ENCODE data around the gene THAP7. TPM values are rescaled to one million over a fixed set of nuclear protein-coding genes. Genes with fewer than 3 reads are reported as not detected.

THAP7 gene
- total and polyA plus RNA-seq, 3 donors from 2014 or later, result 60.6 to 96.5 (median 75.8) TPM

GRCh38 chr22:21030621-21031544, 29.0 kb upstream of the THAP7 start:
- Histone ChIP-seq H3K4me3 (no peak overlapping the region), H3K27me3 (no peaks in the 10 kb centered on the region), H3K9me3 (no peaks in the 10 kb centered on the region), H3K27ac (no peak overlapping the region), H3K4me1 (peaks cover 27% of the 10 kb centered on the region), H3K36me3 (ENCODE audit: low read depth, missing control alignments) (no peaks in the 10 kb centered on the region)
- DNase-seq, result no peak
- intact Hi-C loops (cut with DNase I; ENCODE audit: low total_unique reads), result no loop called here
- WGBS, 2 donors, result 88 to 91% methylated on average over 37 to 38 of the region's 40 CpGs
- no peak for TF ChIP-seq POLR2A (IDR thresholded peaks at IDR 0.05)
- TF ChIP-seq, protein P1, sequence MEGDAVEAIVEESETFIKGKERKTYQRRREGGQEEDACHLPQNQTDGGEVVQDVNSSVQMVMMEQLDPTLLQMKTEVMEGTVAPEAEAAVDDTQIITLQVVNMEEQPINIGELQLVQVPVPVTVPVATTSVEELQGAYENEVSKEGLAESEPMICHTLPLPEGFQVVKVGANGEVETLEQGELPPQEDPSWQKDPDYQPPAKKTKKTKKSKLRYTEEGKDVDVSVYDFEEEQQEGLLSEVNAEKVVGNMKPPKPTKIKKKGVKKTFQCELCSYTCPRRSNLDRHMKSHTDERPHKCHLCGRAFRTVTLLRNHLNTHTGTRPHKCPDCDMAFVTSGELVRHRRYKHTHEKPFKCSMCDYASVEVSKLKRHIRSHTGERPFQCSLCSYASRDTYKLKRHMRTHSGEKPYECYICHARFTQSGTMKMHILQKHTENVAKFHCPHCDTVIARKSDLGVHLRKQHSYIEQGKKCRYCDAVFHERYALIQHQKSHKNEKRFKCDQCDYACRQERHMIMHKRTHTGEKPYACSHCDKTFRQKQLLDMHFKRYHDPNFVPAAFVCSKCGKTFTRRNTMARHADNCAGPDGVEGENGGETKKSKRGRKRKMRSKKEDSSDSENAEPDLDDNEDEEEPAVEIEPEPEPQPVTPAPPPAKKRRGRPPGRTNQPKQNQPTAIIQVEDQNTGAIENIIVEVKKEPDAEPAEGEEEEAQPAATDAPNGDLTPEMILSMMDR (IDR thresholded peaks at IDR 0.05), result no peak

DNA sequence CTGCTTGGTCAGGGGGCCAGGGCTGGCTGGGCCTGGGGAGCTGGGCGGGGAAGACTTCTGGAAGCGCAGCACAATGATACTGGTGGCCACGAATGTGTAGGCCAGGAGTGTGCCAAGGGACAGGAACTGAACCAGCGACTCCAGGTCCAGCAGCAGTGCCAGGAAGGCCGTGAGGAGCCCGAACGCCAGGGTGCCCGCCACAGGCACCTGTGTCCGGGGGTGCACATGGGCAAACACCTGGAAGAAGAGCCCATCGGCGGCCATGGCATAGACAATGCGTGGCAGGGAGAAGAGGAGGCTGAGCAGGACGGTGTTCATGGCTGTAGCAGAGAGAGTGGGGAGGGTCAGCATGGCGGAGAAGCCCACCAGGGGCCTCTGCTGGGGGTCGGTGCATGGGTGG, 28.1 kb upstream of the THAP7 start:
- Histone ChIP-seq H3K9me3 (no peaks in the 10 kb centered on the region), H3K4me3 (no peak overlapping the region), H3K27ac (no peak overlapping the region), H3K27me3 (no peaks in the 10 kb centered on the region), H3K36me3 (ENCODE audit: low read depth, missing control alignments) (no peaks in the 10 kb centered on the region), H3K4me1 (peaks cover 27% of the 10 kb centered on the region)
- WGBS, 2 donors, result 91 to 94% methylated on average over 12 to 15 of the region's 15 CpGs
- no peak for TF ChIP-seq POLR2A (IDR thresholded peaks at IDR 0.05)
- TF ChIP-seq, protein P1 (IDR thresholded peaks at IDR 0.05), result no peak
- no peak for DNase-seq
- intact Hi-C loops (cut with DNase I; ENCODE audit: low total_unique reads), result no loop called here

GRCh38 chr22:21029486-21030025, 27.6 kb upstream of the THAP7 start:
- WGBS, 2 donors, result 69 to 83% methylated on average over 11 to 12 of the region's 12 CpGs
- Histone ChIP-seq H3K36me3 (ENCODE audit: low read depth, missing control alignments) (no peaks in the 10 kb centered on the region), H3K9me3 (no peaks in the 10 kb centered on the region), H3K27me3 (no peaks in the 10 kb centered on the region), H3K27ac (no peak overlapping the region), H3K4me1 (peaks cover 27% of the 10 kb centered on the region), H3K4me3 (no peak overlapping the region)
- TF ChIP-seq, protein P1 (IDR thresholded peaks at IDR 0.05), result no peak
- no peak for TF ChIP-seq POLR2A (IDR thresholded peaks at IDR 0.05)
- intact Hi-C loops (cut with DNase I; ENCODE audit: low total_unique reads), result no loop called here
- no peak for DNase-seq

- H3K36me3 ChIP-seq (ENCODE audit: low read depth, missing control alignments), result no peaks in the 10 kb centered on the region
- no peak overlapping the region for H3K27ac ChIP-seq
- peaks cover 27% of the 10 kb centered on the region for H3K4me1 ChIP-seq
- no peak overlapping the region for H3K4me3 ChIP-seq
- H3K9me3 ChIP-seq, result no peaks in the 10 kb centered on the region
- intact Hi-C loops (cut with DNase I; ENCODE audit: low total_unique reads), result no loop called here
- DNase-seq, result no peak
- TF ChIP-seq, protein P1 (IDR thresholded peaks at IDR 0.05), result no peak
- TF ChIP-seq POLR2A (IDR thresholded peaks at IDR 0.05), result no peak
- WGBS, 2 donors, result 93 to 98% methylated on average over 8 to 13 of the region's 13 CpGs
- H3K27me3 ChIP-seq, result no peaks in the 10 kb centered on the region
Observed at GRCh38 chr22:21028277-21029251, 26.6 kb upstream of the THAP7 start.
